Gastrocnemius medialis (tissue), 4 donors: ENCODE measurements around the gene LZTR1.

Experiments
- POLR2A ChIP-seq, 2 donors: fragments of 450-650 bp; IDR thresholded peaks; one replicate each; pipeline ENCODE4 v1.6.1; 2017; ENCODE audit warnings: antibody characterized with exemption in 2 of 2, mild to moderate bottlenecking in 2 of 2, moderate library complexity in 2 of 2
- TF ChIP-seq, protein P1 (sequence below), 5 experiments: fragments of 450-650 bp in 3 of 5; fragments of 200-600 bp in 2 of 5; sonication (generic) in 2 of 5; IDR thresholded peaks in 4 of 5; conservative IDR thresholded peaks in 1 of 5; 1 replicate in 4 of 5; 2 replicates in 1 of 5; pipeline ENCODE4 v1.5.1; 2016 to 2019; ENCODE audit warnings: antibody characterized with exemption in 5 of 5, mild to moderate bottlenecking in 3 of 5, moderate library complexity in 3 of 5

DNA sequence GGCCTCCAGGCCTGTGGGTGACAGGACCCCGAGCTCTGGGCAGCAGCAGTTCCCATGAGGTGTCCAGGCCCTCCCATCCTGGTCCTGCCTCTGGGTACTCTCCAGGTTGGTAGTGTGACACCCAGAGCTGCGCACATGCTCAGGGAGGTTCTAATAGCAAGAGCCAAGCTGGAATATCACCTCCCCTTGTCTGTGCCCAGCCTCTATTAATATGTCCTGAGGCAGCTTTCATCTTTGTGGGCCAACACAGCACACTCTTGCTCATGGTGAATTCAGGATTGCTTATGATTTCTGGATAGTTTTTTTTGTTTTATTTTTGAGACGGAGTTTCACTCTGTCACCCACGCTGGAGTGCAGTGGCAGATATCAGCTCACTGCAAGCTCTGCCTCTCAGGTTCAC lies 36.2 kb downstream of the LZTR1 start:
- TF ChIP-seq, protein P1, sequence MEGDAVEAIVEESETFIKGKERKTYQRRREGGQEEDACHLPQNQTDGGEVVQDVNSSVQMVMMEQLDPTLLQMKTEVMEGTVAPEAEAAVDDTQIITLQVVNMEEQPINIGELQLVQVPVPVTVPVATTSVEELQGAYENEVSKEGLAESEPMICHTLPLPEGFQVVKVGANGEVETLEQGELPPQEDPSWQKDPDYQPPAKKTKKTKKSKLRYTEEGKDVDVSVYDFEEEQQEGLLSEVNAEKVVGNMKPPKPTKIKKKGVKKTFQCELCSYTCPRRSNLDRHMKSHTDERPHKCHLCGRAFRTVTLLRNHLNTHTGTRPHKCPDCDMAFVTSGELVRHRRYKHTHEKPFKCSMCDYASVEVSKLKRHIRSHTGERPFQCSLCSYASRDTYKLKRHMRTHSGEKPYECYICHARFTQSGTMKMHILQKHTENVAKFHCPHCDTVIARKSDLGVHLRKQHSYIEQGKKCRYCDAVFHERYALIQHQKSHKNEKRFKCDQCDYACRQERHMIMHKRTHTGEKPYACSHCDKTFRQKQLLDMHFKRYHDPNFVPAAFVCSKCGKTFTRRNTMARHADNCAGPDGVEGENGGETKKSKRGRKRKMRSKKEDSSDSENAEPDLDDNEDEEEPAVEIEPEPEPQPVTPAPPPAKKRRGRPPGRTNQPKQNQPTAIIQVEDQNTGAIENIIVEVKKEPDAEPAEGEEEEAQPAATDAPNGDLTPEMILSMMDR (IDR thresholded peaks at IDR 0.05 in 4 of 5, conservative IDR thresholded peaks at IDR 0.05 in 1 of 5) = no peak
- no peak for TF ChIP-seq POLR2A (IDR thresholded peaks at IDR 0.05)
